Ishikawa (cell line): Measurements from ENCODE around the gene MAMLD1.

Source experiments
- CEBPB ChIP-seq: IDR thresholded peaks from 2 replicates; pipeline ENCODE4 v1.6.1; 2012
- CREB1 ChIP-seq: IDR thresholded peaks from 2 replicates; pipeline ENCODE4 v1.6.1; 2012; ENCODE audit warnings: low read depth
- EGR1 ChIP-seq: IDR thresholded peaks from 2 replicates; pipeline ENCODE4 v1.6.1; 2012
- EP300 ChIP-seq: IDR thresholded peaks from 2 replicates; pipeline ENCODE4 v1.6.1; 2012; ENCODE audit warnings: borderline replicate concordance
- FOXM1 ChIP-seq: IDR thresholded peaks from 2 replicates; pipeline ENCODE4 v1.6.1; 2012; ENCODE audit warnings: low read depth, borderline replicate concordance
- MAX ChIP-seq: IDR thresholded peaks from 2 replicates; pipeline ENCODE4 v1.6.1; 2012
- NFIC ChIP-seq: IDR thresholded peaks from 2 replicates; pipeline ENCODE4 v1.6.1; 2012
- RAD21 ChIP-seq: IDR thresholded peaks from 2 replicates; pipeline ENCODE4 v1.6.1; 2012; ENCODE audit warnings: low read depth
- REST ChIP-seq: IDR thresholded peaks from 2 replicates; pipeline ENCODE4 v1.6.1; 2012; ENCODE audit warnings: low read depth, mild to moderate bottlenecking
- TCF12 ChIP-seq: IDR thresholded peaks from 2 replicates; pipeline ENCODE4 v1.6.1; 2012; ENCODE audit warnings: low read depth
- TEAD4 ChIP-seq: IDR thresholded peaks from 2 replicates; pipeline ENCODE4 v1.6.1; 2012
- USF1 ChIP-seq: IDR thresholded peaks from 2 replicates; pipeline ENCODE4 v1.6.1; 2012
- YY1 ChIP-seq: IDR thresholded peaks from 2 replicates; pipeline ENCODE4 v1.6.1; 2012; ENCODE audit warnings: low read depth
- ZBTB7A ChIP-seq: IDR thresholded peaks from 2 replicates; pipeline ENCODE4 v1.6.1; 2012; ENCODE audit warnings: low read depth

- TF ChIP-seq RAD21 (no peak), CREB1 (no peak), NFIC (no peak), CEBPB (no peak), EGR1 (no peak), YY1 (no peak), EP300 (no peak), REST (no peak), MAX (no peak), FOXM1 (no peak), TCF12 (no peak), TEAD4 (no peak), USF1 (no peak), ZBTB7A (no peak)
Observed at GRCh38 chrX:150542846-150543229, 179.7 kb downstream of the MAMLD1 start.
